Kidney capillary endothelial cell (primary cell): ENCODE results near the gene SLC6A8.
"Not testable (repeated sequence)": the region's sequence is repeated elsewhere in the genome, so short reads cannot be mapped to it uniquely, and the experiment has no call there.

Source experiments
- DNase-seq: peaks from one replicate; pipeline ENCODE4 v3.0.0-alpha.2; 2018; ENCODE audit warnings: low spot score

SLC6A8 gene

DNA sequence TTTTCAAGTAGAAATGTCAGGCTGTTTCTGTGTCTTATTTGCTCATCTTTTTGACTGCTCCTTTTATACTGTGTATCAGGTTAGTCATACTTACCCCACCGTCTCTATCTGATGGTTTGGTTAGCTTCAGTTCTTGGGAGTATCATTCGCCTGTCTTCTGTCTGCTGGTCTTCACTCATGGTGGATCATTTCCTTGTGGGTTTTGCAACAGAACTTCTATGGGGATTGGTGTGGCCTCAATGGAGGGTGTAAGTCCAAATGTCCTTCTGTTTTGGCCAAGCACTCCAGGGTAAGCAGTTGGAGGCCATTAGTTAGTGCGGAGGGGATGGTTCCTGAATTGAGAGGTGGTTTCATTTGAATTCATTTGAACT, 44.1 kb downstream of the SLC6A8 start:
- no peak for DNase-seq

DNA sequence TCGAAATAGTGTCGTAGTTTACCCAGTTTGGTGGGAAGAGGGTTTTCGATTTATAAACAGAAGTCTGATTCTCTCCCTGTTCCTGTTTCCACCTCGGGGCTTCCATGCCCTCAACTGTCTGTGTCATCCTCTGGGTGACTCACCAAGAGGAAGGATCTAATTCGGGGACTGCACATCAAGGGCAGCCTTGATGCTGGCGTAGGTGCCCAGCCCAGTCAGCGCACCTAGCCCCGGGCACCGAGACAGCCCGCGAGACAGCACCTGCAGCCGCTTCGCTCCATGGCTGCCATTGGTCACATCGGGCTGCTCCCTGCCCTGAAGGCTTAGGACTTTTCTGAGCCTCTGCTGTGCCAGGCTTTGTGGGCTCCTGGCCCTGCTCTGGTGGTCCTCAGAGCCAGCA, 44.7 kb downstream of the SLC6A8 start:
- no peak for DNase-seq

DNA sequence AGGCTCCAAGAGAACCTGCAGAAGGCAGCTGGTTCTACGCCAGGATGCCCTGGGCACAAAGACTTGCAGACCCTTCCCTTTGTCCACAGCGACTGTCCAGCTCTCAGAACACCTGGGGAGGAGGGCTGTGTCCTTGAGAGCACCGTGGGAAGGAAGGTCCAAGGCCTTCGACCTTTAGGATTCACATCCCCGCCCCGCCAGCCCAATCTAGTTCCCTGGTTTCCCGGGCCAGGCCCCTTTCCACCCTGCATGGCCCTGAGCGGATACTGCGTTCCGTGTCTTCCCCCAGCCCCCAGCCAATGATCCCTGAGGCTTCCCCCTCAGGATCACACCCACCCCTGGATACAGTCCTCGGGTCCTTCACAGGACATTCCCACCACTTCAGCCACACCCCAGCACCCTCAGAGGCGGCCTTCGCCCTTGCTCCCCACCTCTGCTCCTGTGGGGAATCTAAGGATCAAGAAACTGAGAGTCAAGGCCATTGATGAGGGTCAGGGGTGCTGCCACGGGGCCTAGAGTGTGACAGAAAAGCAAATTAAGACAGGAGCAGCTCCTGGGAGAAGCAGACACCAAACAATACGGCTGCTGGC, 46.0 kb downstream of the SLC6A8 start:
- DNase-seq, result no peak

DNA sequence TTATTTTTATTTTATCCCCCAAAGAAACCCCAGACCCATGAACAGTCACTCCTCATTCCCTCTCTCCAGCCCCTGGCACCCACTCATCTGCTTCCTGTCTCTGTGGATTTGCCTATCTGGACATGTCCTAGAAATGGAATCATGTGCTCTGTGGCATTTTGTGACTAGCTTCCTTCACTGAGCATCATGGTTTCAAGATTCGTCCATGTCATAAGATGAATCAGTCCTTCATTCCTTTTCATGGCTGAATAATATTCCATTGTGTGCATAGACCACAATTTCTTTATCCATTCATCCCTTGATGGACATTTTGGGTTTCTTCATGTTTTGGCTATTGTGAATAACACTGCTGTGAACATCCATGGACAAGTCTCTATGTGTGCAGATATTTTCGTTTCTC, 47.1 kb downstream of the SLC6A8 start:
- no peak for DNase-seq

DNA sequence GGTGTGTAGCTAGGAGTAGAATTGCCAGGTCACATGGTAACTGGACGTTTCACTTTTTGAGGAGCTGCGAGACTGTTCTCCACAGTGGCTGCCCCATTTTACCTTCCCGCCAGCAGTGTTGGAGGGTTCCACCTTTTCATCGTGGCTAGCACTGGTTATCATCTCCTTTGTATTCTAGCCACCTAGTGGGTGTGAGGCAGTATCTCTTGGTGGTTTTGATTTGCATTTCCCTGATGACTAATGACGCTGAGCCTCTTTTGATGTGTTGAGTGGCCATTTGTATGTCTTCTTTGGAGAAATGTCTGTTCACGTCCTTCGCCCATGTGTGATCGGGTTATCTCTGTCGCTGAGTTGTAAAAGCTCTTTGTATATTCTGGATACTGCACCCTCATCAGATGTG, 47.5 kb downstream of the SLC6A8 start:
- DNase-seq, result no peak

DNA sequence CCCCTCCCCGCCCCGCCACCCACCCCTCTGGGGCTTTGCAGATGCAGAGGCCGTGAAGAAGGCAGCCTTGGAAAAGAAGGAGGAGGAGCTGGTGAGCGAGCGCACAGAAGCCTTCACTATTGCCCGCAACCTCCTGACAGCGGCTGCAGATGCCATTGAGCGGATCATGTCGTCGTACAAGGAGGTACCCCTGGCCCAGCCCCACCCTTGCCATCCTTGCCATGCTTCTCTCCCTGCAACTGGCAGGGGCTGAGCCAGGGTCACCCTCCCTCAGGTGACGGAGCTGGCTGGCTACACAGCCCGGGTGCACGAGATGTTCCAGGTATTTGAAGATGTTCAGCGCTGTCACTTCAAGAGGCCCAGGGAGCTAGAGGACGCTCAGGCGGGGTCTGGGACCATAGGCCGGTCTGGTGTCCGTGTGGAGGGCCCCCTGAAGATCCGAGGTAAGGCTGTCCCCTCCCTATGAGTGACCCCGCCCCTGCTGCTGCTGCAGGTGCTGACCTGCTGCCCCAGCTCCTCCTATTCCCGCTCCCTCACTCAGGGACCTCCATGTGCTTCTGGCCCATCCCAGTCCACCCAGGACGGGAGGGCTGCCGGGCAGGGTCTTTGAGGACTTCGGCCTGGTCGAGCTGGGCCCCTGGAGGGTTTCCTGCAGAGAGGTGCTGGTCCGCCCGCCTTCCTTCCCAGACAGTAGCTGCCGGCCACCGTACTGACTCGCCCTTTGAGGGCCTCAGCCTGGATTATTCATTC, 48.5 kb downstream of the SLC6A8 start:
- DNase-seq, result no peak

DNA sequence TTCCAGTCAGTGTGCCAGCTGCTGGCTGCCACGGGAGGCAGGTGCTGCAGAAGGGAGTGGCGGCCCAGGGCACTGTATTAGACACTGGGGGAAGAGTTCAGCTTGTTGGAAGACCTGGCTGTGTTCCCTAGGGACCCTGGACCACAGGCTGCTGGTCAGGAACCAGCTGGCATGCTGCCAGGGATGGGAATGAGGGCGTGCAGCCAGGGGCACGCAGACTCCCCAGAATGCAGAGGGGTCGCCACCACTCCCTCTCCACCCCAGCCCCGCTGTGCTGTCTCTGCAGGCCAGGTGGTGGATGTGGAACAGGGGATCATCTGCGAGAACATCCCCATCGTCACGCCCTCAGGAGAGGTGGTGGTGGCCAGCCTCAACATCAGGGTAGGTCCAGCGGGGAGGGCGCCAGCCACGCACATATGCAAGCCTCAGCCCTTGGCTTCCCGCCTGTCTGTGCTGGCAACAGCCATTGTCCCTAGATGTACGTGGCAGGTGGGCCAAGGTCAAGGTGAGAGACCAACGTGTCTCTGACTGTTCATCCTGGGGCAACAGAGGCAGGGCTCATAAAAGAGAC, 49.2 kb downstream of the SLC6A8 start:
- no peak for DNase-seq

- no peak for DNase-seq
Measured at GRCh38 chrX:153738056-153738605, 50.4 kb downstream of the SLC6A8 start.

DNA sequence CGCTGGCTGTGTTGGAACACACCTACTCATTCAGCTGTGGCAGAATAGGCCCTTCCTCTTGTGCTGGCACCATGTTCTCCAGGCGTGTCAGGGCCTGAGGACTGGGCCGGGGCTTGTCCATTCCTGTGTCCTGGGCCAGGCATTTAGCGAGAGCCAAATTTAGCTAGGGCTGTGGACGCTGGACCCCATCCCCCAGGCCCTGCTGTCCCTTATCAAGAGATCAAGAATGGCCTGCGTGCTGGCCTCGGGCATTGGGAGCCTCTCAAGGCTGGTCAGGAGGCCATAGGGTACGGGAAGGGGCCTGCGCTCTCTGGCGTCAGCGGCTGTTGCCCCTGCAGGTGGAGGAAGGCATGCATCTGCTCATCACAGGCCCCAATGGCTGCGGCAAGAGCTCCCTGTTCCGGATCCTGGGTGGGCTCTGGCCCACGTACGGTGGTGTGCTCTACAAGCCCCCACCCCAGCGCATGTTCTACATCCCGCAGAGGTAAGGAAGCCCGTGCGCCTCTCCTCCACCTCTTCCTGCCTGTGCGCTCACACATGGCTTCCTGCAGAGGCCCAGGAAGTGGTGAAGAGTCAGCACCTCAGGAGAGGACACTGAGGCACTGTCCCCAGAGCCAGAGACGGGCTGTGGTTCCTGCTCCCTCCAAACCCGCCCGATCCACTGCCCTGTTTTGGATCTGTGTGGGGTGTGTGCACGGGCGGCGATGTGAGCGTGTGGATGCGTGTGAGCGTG, 52.2 kb downstream of the SLC6A8 start:
- no peak for DNase-seq

GRCh38 chrX:153740631-153741222, 53.0 kb downstream of the SLC6A8 start:
- no peak for DNase-seq

DNA sequence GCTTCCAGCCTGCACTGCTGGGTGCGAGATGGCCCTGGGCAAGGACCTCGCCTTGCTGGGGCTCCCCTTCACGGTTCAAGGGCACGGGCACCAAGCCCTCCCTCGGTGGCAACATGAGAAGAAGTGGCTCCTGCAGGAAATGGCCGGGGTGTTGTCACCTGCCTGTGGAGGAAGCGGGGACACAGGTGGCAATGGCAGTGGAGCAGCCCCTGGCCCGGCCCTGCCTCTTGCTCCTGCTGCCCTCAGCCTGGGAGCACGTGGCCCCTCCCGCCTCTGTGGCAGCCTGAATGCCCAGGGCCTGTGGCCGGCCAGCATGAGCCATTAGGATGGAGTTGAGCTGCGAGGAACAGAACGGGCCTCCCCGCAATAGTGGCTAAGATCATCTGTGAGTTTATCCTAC, 53.7 kb downstream of the SLC6A8 start:
- DNase-seq, result no peak

- DNase-seq, result not testable (repeated sequence)
Measured at GRCh38 chrX:153742111-153742510, 54.4 kb downstream of the SLC6A8 start.

DNA sequence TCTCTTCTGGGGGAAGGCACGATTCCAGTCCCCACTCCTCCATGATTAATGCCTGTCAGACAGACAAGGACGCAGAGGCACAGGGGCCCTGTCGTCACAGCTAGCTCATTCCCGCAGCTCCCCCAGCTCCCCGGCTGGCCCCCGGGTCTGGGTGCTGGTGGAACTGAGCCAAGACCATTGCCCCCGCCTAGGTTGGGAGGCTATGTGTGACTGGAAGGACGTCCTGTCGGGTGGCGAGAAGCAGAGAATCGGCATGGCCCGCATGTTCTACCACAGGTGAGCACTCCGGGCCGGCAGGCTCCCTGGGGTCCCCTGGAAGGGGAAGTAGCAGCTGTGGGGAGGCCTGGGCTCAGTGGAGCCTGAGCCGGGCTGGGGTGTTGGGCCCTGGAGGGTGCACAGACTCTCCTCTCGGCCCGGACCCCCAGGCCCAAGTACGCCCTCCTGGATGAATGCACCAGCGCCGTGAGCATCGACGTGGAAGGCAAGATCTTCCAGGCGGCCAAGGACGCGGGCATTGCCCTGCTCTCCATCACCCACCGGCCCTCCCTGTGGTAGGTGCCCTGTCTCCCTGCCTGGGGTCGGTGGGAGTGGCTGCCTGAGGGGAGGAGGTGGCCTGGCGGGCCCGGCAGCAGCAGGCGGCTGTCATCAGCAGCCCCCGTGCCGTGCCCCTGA, 55.2 kb downstream of the SLC6A8 start:
- DNase-seq, result not testable (repeated sequence)

DNA sequence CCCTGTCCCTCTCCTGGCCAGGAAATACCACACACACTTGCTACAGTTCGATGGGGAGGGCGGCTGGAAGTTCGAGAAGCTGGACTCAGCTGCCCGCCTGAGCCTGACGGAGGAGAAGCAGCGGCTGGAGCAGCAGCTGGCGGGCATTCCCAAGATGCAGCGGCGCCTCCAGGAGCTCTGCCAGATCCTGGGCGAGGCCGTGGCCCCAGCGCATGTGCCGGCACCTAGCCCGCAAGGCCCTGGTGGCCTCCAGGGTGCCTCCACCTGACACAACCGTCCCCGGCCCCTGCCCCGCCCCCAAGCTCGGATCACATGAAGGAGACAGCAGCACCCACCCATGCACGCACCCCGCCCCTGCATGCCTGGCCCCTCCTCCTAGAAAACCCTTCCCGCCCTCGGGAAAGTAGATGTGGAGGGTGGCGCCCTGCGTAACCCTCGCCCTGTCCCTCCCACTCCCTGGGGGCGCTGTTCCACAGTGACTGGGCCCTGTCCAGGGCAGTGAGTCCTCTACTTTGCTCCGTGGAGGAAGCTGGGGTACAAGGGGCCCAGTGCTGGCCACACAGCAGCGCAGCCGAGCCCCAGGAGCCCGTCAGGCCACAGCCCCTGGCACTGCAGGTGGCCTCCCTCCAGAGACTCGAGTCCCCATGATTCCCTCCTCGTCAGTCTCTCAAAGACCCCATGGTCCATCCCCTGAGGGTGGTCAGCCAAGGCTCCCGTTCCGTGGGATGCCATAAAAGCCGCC, 55.9 kb downstream of the SLC6A8 start:
- not testable (repeated sequence) for DNase-seq

DNA sequence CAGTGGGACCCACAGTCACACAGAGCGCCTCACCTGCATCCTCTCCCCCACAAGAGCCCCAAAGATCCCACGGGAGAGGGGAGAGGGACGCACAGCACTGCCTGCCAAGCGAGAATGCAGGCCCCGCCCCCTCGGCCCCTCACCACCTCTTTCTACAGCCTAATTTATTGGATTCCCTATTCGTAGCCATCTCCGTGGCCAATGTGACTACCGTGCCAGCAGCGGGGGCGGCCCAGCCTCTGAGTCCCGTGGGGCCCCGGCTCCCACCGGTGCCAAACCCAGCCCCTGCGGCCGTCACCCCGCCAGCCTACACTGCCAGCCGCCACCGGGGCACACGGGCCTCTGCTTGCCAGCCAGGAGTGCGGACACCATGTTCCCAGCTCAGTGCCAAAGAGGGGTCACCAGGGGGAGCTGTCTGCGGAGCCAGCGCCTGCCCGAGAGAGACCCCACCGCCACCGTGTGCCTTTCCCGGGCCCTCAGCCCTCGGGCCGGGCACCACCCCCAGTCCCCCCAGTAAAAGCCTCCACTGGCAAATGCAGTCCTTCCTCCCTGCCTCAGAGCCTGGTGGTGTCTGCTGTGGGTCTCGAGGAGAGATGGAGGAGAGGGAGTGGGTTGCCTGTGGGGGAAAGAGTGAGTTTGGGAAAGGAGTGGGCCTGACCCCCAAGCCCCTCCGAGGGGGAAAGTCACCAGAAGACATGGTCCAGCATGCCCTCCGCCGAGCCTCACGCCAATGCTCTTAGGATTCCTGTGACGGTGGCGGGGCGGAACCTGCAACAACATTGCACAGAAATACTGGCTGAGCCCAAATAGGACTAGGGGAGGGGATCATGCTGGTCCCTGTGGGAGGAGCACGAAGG, 56.7 kb downstream of the SLC6A8 start:
- DNase-seq, result no peak

DNA sequence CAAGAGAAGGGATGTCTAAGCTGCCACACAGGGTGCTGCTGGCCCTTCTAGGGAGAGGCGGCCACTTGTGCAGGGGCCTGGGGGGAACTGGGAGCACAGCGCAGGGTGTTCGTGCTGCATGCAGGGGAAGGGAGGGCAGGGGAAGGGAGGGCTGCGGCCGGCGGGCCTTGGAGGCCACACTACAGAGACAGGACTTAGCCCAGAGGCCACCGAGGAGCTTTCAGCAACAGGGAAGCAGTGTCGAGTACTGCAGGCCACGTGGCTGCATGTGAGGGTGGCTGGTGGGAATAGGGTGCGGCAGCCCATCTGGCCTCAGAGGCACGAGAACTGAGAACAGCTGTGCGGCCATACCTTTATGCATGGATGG, 57.3 kb downstream of the SLC6A8 start:
- not testable (repeated sequence) for DNase-seq
